KMS-11 (cell line): ENCODE data around the gene DNAH11.
"Not testable (repeated sequence)": the region's sequence is repeated elsewhere in the genome, so short reads cannot be mapped to it uniquely, and the experiment has no call there.

Source experiments
- H2AFZ ChIP-seq: fragments of 200-600 bp; sonication (generic); 2 replicates; pipeline ENCODE4 v1.6.1; 2016; ENCODE audit warnings: antibody characterized with exemption, mixed run types, low read depth
- H3K27ac ChIP-seq: fragments of 200-600 bp; sonication (generic); 2 replicates; pipeline ENCODE4 v1.6.1; 2016; ENCODE audit warnings: mild to moderate bottlenecking, mixed run types
- H3K27me3 ChIP-seq: fragments of 200-600 bp; sonication (generic); 2 replicates; pipeline ENCODE4 v1.6.1; 2017; ENCODE audit warnings: mild to moderate bottlenecking, low read depth, mixed run types, moderate library complexity; ENCODE audit not compliant: insufficient read depth
- H3K36me3 ChIP-seq: fragments of 200-600 bp; sonication (generic); 2 replicates; pipeline ENCODE4 v1.6.1; 2017; ENCODE audit warnings: mild to moderate bottlenecking, mixed run types; ENCODE audit not compliant: insufficient read depth
- H3K4me1 ChIP-seq: fragments of 200-600 bp; sonication (generic); 2 replicates; pipeline ENCODE4 v1.6.1; 2016; ENCODE audit warnings: mild to moderate bottlenecking, low read depth, mixed run types; ENCODE audit not compliant: poor library complexity, severe bottlenecking
- H3K4me2 ChIP-seq: fragments of 200-600 bp; sonication (generic); 2 replicates; pipeline ENCODE4 v1.7.0; 2016; ENCODE audit warnings: mild to moderate bottlenecking, mixed run types
- H3K4me3 ChIP-seq: fragments of 200-600 bp; sonication (generic); IDR thresholded peaks from 2 replicates; pipeline ENCODE4 v1.6.1; 2017; ENCODE audit warnings: low read depth, low read length, mixed read lengths; ENCODE audit not compliant: insufficient read depth
- H3K79me2 ChIP-seq: fragments of 200-600 bp; sonication (generic); 2 replicates; pipeline ENCODE4 v1.6.1; 2016; ENCODE audit warnings: low read depth, mixed run types; ENCODE audit not compliant: insufficient read depth
- H3K9ac ChIP-seq: fragments of 200-600 bp; sonication (generic); 2 replicates; pipeline ENCODE4 v1.6.1; 2016; ENCODE audit warnings: mild to moderate bottlenecking, mixed run types
- H4K20me1 ChIP-seq: fragments of 200-600 bp; sonication (generic); 2 replicates; pipeline ENCODE4 v1.6.1; 2016; ENCODE audit warnings: mild to moderate bottlenecking, mixed run types; ENCODE audit not compliant: insufficient read depth
- CTCF ChIP-seq: fragments of 200-600 bp; sonication (generic); conservative IDR thresholded peaks from 2 replicates; pipeline ENCODE4 v1.6.1; 2017; ENCODE audit warnings: low read depth, mild to moderate bottlenecking, antibody characterized with exemption, low read length, moderate library complexity, mixed read lengths

DNAH11 gene

GRCh38 chr7:21850531-21851285, 307.9 kb downstream of the DNAH11 start:
- Histone ChIP-seq H3K36me3 (no peaks in the 10 kb centered on the region), H2AFZ (no peak overlapping the region), H4K20me1 (no peaks in the 10 kb centered on the region), H3K4me3 (no peak overlapping the region), H3K4me1 (no peaks in the 10 kb centered on the region), H3K27me3 (no peaks in the 10 kb centered on the region), H3K4me2 (no peak overlapping the region), H3K27ac (no peak overlapping the region), H3K79me2 (no peaks in the 10 kb centered on the region), H3K9ac (no peak overlapping the region)
- TF ChIP-seq CTCF, result no peak

GRCh38 chr7:21851559-21851967, 308.7 kb downstream of the DNAH11 start:
- H3K27ac ChIP-seq, result no peak overlapping the region
- H3K36me3 ChIP-seq, result no peaks in the 10 kb centered on the region
- no peaks in the 10 kb centered on the region for H4K20me1 ChIP-seq
- H3K27me3 ChIP-seq, result no peaks in the 10 kb centered on the region
- no peaks in the 10 kb centered on the region for H3K79me2 ChIP-seq
- H2AFZ ChIP-seq, result no peak overlapping the region
- H3K9ac ChIP-seq, result no peak overlapping the region
- TF ChIP-seq CTCF, result no peak
- H3K4me3 ChIP-seq, result no peak overlapping the region
- H3K4me1 ChIP-seq, result no peaks in the 10 kb centered on the region
- no peak overlapping the region for H3K4me2 ChIP-seq

- not testable (repeated sequence) for H3K27me3 ChIP-seq, H3K4me1 ChIP-seq, H3K79me2 ChIP-seq, H3K4me3 ChIP-seq, H3K4me2 ChIP-seq, H2AFZ ChIP-seq, H3K27ac ChIP-seq, H3K36me3 ChIP-seq, H4K20me1 ChIP-seq, H3K9ac ChIP-seq
Observed at GRCh38 chr7:21865631-21866204, 322.9 kb downstream of the DNAH11 start.

- no peak for TF ChIP-seq CTCF
Observed at GRCh38 chr7:21866731-21867130, 323.9 kb downstream of the DNAH11 start.

GRCh38 chr7:21867226-21867625, 324.4 kb downstream of the DNAH11 start:
- Histone ChIP-seq H3K9ac (no peak overlapping the region), H3K4me3 (no peak overlapping the region), H3K27ac (no peak overlapping the region), H3K27me3 (no peaks in the 10 kb centered on the region), H3K4me2 (no peak overlapping the region), H3K4me1 (no peaks in the 10 kb centered on the region), H3K79me2 (no peaks in the 10 kb centered on the region), H2AFZ (no peak overlapping the region), H4K20me1 (no peaks in the 10 kb centered on the region), H3K36me3 (no peaks in the 10 kb centered on the region)
- TF ChIP-seq CTCF, result no peak

More at GRCh38 chr7:21866731-21867130, 323.9 kb downstream of the DNAH11 start:
- Histone ChIP-seq H3K4me3 (no peak overlapping the region), H3K9ac (no peak overlapping the region), H3K27me3 (no peaks in the 10 kb centered on the region), H4K20me1 (no peaks in the 10 kb centered on the region), H3K4me1 (no peaks in the 10 kb centered on the region), H3K4me2 (no peak overlapping the region), H2AFZ (no peak overlapping the region), H3K79me2 (no peaks in the 10 kb centered on the region), H3K27ac (no peak overlapping the region), H3K36me3 (no peaks in the 10 kb centered on the region)
